Measurements from ENCODE around the gene ZNF491. TPM values are rescaled to one million over a fixed set of nuclear protein-coding genes. Genes with fewer than 3 reads are reported as not detected.

Gene ZNF491
- total RNA-seq, 1 donor from 2014 or later: not detected

DNA sequence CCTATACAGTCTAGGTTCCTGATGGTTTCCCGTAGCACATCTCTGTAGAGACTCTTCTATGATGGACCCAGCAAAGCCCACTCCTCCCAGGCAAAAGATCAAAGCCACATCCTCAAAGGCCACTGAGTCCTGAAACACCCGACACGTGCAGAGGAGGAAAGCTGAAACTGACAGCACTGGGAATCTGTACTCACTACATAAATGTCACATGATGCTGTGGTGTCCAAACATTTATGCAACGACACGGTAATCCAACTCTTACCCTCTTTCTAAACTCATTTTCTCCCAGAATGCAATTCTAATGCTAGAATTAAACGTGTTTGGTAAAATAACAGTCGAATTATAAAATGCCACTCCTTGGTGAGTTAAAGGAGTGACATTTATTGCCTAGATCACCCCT lies 38.5 kb upstream of the ZNF491 start:
- H3K36me3 Mint-ChIP-seq (ENCODE audit: low read depth, unreplicated experiment): no peaks in the 10 kb centered on the region
- TF ChIP-seq, protein P1, sequence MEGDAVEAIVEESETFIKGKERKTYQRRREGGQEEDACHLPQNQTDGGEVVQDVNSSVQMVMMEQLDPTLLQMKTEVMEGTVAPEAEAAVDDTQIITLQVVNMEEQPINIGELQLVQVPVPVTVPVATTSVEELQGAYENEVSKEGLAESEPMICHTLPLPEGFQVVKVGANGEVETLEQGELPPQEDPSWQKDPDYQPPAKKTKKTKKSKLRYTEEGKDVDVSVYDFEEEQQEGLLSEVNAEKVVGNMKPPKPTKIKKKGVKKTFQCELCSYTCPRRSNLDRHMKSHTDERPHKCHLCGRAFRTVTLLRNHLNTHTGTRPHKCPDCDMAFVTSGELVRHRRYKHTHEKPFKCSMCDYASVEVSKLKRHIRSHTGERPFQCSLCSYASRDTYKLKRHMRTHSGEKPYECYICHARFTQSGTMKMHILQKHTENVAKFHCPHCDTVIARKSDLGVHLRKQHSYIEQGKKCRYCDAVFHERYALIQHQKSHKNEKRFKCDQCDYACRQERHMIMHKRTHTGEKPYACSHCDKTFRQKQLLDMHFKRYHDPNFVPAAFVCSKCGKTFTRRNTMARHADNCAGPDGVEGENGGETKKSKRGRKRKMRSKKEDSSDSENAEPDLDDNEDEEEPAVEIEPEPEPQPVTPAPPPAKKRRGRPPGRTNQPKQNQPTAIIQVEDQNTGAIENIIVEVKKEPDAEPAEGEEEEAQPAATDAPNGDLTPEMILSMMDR (IDR thresholded peaks at IDR 0.05; ENCODE audit: unreplicated experiment): no peak
- no peaks in the 10 kb centered on the region for H3K27me3 Mint-ChIP-seq (ENCODE audit: unreplicated experiment)
- H3K4me1 Mint-ChIP-seq (ENCODE audit: unreplicated experiment): no peaks in the 10 kb centered on the region
- H3K9me3 Mint-ChIP-seq (ENCODE audit: unreplicated experiment): peaks cover 22% of the 10 kb centered on the region
- H3K4me3 Mint-ChIP-seq (ENCODE audit: unreplicated experiment): no peak overlapping the region
- DNase-seq (ENCODE audit: low spot score): no peak
- H3K27ac Mint-ChIP-seq (ENCODE audit: unreplicated experiment): no peak overlapping the region

DNA sequence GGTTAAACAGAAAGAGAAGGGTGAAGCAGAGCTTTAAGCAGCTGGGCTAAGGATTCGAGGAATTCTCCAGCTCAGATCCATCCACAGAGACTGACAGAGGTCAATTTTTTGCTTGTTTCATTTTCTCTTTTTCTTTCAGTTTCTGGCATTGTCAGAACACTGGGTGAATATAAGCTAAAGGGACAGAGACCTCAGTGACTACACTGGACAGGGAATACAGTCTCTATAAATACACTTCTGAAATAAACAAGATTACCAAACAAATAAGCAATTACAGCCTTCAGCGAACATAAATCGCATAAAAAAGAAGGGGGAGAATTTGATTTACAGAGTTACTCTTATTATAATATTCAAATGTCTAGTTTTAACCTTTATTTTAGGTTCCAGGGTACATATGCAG lies 35.2 kb upstream of the ZNF491 start:
- H3K9me3 Mint-ChIP-seq (ENCODE audit: unreplicated experiment): peaks cover 25% of the 10 kb centered on the region
- no peak for DNase-seq (ENCODE audit: low spot score)
- peaks cover 3% of the 10 kb centered on the region for H3K36me3 Mint-ChIP-seq (ENCODE audit: low read depth, unreplicated experiment)
- H3K27ac Mint-ChIP-seq (ENCODE audit: unreplicated experiment): no peak overlapping the region
- H3K4me3 Mint-ChIP-seq (ENCODE audit: unreplicated experiment): no peak overlapping the region
- H3K27me3 Mint-ChIP-seq (ENCODE audit: unreplicated experiment): peaks cover 2% of the 10 kb centered on the region
- no peaks in the 10 kb centered on the region for H3K4me1 Mint-ChIP-seq (ENCODE audit: unreplicated experiment)
- TF ChIP-seq, protein P1 (IDR thresholded peaks at IDR 0.05; ENCODE audit: unreplicated experiment): no peak

DNA sequence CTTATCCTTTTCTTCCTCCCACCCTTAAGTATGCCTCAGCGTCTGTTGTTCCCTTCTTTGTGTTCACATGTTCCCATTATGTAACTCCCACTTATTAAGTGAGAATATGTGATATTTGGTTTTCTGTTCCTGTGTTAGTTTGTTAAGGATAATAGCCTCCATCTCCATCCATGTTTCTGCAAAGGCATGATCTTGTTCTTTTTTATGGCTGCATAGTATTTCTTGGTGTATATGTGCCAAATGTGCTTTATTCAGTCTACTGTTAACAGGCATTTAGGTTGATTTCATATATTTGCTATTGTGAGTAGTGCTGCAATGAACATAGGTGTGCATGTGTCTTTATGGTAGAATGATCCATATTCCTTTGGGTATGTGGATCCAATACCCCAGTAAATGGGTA lies 34.7 kb upstream of the ZNF491 start:
- Mint-ChIP-seq H3K9me3 (ENCODE audit: unreplicated experiment) (peaks cover 29% of the 10 kb centered on the region), H3K27ac (ENCODE audit: unreplicated experiment) (no peak overlapping the region)
- TF ChIP-seq, protein P1 (IDR thresholded peaks at IDR 0.05; ENCODE audit: unreplicated experiment): no peak

DNA sequence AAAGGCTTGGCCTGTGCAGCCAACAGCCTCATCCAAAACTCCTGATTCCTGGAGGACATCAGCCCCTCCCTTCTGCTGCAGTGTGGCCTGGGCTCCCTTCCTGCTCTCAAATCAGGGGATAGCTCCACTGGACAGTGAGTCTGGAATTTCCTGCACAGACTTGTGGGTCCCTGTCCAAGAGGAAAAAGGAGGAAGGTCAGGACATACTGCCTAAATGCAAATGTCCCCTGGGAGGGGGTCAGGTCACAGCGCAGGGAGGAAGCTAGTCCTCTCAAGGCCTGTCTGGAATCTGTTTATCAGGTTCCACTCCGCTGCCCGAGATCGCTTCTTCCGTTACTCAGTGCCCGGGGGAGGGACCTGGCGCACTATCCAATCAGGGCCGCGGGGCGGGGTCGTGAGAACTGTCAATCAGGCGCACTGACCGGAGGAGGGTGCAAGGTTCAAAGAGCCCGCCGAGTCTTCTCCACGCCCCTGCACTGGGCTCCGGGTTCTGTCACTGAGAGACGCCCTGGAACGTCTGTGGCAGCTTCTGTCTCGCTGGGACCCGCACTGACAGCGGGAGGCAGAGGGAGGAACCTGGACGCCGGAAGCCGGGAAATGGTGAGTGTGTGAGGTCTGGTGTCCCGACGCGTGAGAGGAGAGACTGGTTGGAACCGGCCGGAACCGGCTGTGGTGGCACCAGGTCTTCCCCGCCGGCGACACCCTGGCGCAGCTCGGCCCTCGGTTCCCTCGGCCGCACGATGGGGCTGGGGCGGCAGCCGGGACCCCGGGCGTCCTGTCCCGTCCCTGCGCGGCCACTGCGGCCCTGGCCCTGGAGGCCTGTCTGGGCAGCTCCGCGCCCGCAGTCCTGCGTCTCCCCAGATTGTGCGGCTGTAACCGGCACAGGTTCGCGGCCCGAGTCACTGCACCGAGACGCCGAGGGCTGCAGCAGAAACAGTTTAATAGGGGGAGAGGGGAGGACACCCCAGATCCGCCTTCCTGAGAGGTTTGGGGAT lies 31.4 kb upstream of the ZNF491 start, which contains the start of gene ZNF441:
Gene ZNF441, plus strand, starts transcription at position 404 of the 995 bp plus-strand sequence. Its CDS starts 194 bp downstream, at position 598.
- Mint-ChIP-seq H3K27ac (ENCODE audit: unreplicated experiment) (no peak within 1 kb of the TSS), H3K9me3 (ENCODE audit: unreplicated experiment) (peaks cover 32% of the 10 kb centered on the region), H3K27me3 (ENCODE audit: unreplicated experiment) (peaks cover 7% of the 10 kb centered on the region)

More for the DNA sequence above, 34.7 kb upstream of the ZNF491 start:
- Mint-ChIP-seq H3K4me1 (ENCODE audit: unreplicated experiment) (no peaks in the 10 kb centered on the region), H3K4me3 (ENCODE audit: unreplicated experiment) (no peak overlapping the region), H3K27me3 (ENCODE audit: unreplicated experiment) (peaks cover 4% of the 10 kb centered on the region), H3K36me3 (ENCODE audit: low read depth, unreplicated experiment) (peaks cover 6% of the 10 kb centered on the region)
- DNase-seq (ENCODE audit: low spot score): no peak

More for the DNA sequence above, 31.4 kb upstream of the ZNF491 start, which contains the start of gene ZNF441:
- DNase-seq (ENCODE audit: low spot score): no peak
- Mint-ChIP-seq H3K36me3 (ENCODE audit: low read depth, unreplicated experiment) (peaks cover 9% of the 10 kb centered on the region), H3K4me3 (ENCODE audit: unreplicated experiment) (no peak within 1 kb of the TSS), H3K4me1 (ENCODE audit: unreplicated experiment) (no peaks in the 10 kb centered on the region)
- TF ChIP-seq, protein P1 (IDR thresholded peaks at IDR 0.05; ENCODE audit: unreplicated experiment): no peak
